ENCODE data around the gene CLCNKB. TPM values are rescaled to one million over a fixed set of nuclear protein-coding genes. Genes with fewer than 3 reads are reported as not detected.

CLCNKB gene
- total and polyA plus RNA-seq, 2 of the 13 experiments (the other 11 are each of a cell fraction or from before 2014, with no cell fraction given): 0.04 TPM; not detected in 1

DNA sequence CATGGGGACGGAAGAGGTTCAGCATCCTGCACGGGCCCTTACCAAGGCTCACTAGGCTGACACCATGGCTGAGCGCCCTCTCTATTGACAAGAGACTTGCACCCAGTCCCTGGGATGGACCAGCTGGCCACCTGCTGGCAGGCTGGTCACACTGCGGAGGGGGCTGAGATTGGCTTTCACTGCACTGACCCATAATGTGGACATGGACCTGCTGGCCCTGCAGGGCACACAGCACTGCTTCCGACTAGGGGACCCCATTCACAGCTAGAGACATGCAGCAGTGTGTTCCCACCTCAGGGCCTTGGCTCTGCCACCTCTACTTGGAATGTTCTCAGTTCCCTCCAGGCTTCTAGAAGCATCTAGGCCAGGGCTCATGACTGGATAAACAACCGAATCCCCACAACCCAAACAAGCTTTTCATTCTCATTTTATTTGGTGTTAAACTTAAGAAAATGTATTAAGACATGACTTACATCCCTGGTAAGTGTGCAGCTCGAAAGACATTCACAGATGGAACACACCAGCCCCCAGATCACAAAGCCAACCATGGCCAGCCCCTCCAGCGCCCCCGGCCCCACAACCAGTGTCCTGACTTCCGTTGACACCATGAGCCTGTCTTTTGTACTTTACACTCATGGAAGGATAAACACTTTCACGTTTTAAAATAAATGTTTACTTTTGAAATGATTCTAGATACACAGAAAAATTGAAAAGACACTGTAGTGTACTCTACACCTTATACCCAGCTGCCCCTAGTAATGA lies 48.8 kb upstream of the CLCNKB start (continued):
- TF ChIP-seq, protein P1, sequence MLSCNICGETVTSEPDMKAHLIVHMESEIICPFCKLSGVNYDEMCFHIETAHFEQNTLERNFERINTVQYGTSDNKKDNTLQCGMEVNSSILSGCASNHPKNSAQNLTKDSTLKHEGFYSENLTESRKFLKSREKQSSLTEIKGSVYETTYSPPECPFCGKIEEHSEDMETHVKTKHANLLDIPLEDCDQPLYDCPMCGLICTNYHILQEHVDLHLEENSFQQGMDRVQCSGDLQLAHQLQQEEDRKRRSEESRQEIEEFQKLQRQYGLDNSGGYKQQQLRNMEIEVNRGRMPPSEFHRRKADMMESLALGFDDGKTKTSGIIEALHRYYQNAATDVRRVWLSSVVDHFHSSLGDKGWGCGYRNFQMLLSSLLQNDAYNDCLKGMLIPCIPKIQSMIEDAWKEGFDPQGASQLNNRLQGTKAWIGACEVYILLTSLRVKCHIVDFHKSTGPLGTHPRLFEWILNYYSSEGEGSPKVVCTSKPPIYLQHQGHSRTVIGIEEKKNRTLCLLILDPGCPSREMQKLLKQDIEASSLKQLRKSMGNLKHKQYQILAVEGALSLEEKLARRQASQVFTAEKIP (CRISPR knock-in tag; IDR thresholded peaks at IDR 0.05; ENCODE audit: borderline replicate concordance): no peak
- TF ChIP-seq LCORL (IDR thresholded peaks at IDR 0.05): no peak
- TF ChIP-seq LCORL (CRISPR knock-in tag; IDR thresholded peaks at IDR 0.05): peak; percentile 74
- no peak for TF ChIP-seq RELA (CRISPR knock-in tag; IDR thresholded peaks at IDR 0.05)
- TF ChIP-seq ZNF317 (CRISPR knock-in tag; IDR thresholded peaks at IDR 0.05): 0 out of 2 replicates have a peak, but pooled peaks have one; percentile 30
- no peak for TF ChIP-seq SSRP1 (CRISPR knock-in tag; IDR thresholded peaks at IDR 0.05)
- TF ChIP-seq, protein P2, sequence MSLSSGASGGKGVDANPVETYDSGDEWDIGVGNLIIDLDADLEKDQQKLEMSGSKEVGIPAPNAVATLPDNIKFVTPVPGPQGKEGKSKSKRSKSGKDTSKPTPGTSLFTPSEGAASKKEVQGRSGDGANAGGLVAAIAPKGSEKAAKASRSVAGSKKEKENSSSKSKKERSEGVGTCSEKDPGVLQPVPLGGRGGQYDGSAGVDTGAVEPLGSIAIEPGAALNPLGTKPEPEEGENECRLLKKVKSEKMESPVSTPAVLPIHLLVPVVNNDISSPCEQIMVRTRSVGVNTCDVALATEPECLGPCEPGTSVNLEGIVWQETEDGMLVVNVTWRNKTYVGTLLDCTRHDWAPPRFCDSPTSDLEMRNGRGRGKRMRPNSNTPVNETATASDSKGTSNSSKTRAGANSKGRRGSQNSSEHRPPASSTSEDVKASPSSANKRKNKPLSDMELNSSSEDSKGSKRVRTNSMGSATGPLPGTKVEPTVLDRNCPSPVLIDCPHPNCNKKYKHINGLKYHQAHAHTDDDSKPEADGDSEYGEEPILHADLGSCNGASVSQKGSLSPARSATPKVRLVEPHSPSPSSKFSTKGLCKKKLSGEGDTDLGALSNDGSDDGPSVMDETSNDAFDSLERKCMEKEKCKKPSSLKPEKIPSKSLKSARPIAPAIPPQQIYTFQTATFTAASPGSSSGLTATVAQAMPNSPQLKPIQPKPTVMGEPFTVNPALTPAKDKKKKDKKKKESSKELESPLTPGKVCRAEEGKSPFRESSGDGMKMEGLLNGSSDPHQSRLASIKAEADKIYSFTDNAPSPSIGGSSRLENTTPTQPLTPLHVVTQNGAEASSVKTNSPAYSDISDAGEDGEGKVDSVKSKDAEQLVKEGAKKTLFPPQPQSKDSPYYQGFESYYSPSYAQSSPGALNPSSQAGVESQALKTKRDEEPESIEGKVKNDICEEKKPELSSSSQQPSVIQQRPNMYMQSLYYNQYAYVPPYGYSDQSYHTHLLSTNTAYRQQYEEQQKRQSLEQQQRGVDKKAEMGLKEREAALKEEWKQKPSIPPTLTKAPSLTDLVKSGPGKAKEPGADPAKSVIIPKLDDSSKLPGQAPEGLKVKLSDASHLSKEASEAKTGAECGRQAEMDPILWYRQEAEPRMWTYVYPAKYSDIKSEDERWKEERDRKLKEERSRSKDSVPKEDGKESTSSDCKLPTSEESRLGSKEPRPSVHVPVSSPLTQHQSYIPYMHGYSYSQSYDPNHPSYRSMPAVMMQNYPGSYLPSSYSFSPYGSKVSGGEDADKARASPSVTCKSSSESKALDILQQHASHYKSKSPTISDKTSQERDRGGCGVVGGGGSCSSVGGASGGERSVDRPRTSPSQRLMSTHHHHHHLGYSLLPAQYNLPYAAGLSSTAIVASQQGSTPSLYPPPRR (CRISPR knock-in tag; IDR thresholded peaks at IDR 0.05; ENCODE audit: borderline replicate concordance): no peak
- no peak for TF ChIP-seq ZNF891 (CRISPR knock-in tag; IDR thresholded peaks at IDR 0.05)
- no peak for TF ChIP-seq SOX13 (IDR thresholded peaks at IDR 0.05)
- peak in 1 of 2 experiments; percentile 11; a peak in 1 of 4 replicates for TF ChIP-seq SOX13 (CRISPR knock-in tag; conservative IDR thresholded peaks at IDR 0.05 in 1 of 2, IDR thresholded peaks at IDR 0.05 in 1 of 2)
- TF ChIP-seq RBAK (CRISPR knock-in tag; IDR thresholded peaks at IDR 0.05): no peak
- TF ChIP-seq, protein P3, sequence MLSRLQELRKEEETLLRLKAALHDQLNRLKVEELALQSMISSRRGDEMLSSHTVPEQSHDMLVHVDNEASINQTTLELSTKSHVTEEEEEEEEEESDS (CRISPR knock-in tag; IDR thresholded peaks at IDR 0.05; ENCODE audit: borderline replicate concordance): no peak
- TF ChIP-seq, protein P4, sequence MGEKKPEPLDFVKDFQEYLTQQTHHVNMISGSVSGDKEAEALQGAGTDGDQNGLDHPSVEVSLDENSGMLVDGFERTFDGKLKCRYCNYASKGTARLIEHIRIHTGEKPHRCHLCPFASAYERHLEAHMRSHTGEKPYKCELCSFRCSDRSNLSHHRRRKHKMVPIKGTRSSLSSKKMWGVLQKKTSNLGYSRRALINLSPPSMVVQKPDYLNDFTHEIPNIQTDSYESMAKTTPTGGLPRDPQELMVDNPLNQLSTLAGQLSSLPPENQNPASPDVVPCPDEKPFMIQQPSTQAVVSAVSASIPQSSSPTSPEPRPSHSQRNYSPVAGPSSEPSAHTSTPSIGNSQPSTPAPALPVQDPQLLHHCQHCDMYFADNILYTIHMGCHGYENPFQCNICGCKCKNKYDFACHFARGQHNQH (CRISPR knock-in tag; IDR thresholded peaks at IDR 0.05): 0 out of 2 replicates have a peak, but pooled peaks have one; percentile 19
- no peak for TF ChIP-seq NCOA5 (CRISPR knock-in tag; IDR thresholded peaks at IDR 0.05)
- TF ChIP-seq, protein P5, sequence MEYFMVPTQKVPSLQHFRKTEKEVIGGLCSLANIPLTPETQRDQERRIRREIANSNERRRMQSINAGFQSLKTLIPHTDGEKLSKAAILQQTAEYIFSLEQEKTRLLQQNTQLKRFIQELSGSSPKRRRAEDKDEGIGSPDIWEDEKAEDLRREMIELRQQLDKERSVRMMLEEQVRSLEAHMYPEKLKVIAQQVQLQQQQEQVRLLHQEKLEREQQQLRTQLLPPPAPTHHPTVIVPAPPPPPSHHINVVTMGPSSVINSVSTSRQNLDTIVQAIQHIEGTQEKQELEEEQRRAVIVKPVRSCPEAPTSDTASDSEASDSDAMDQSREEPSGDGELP (IDR thresholded peaks at IDR 0.05; ENCODE audit: borderline replicate concordance, low read depth): no peak
- TF ChIP-seq ZNF556 (CRISPR knock-in tag; IDR thresholded peaks at IDR 0.05; ENCODE audit: borderline replicate concordance): no peak
- no peak for TF ChIP-seq ZSCAN12 (CRISPR knock-in tag; IDR thresholded peaks at IDR 0.05)
- TF ChIP-seq NFIB (CRISPR knock-in tag; IDR thresholded peaks at IDR 0.05; ENCODE audit: borderline replicate concordance): no peak
- TF ChIP-seq REPIN1 (CRISPR knock-in tag; IDR thresholded peaks at IDR 0.05; ENCODE audit: borderline replicate concordance, low read depth): no peak
- no peak for TF ChIP-seq ZFP36L2 (CRISPR knock-in tag; IDR thresholded peaks at IDR 0.05)
- no peak for TF ChIP-seq RFXAP (CRISPR knock-in tag; IDR thresholded peaks at IDR 0.05; ENCODE audit: borderline replicate concordance)
- no peak for TF ChIP-seq TCF7 (IDR thresholded peaks at IDR 0.05; ENCODE audit: low read depth)

All from HepG2 (cell line).